NK-92 treated with Interleukin-12 subunit alpha and Interleukin-12 subunit beta, amount 100 ng/mL, for 24 hours (cell line): ENCODE results near the gene CTRL.

Experiments used
- DNase-seq: peaks from one replicate; lab custom pipeline; 2025; lab: John Stamatoyannopoulos, UW

CTRL gene

DNA sequence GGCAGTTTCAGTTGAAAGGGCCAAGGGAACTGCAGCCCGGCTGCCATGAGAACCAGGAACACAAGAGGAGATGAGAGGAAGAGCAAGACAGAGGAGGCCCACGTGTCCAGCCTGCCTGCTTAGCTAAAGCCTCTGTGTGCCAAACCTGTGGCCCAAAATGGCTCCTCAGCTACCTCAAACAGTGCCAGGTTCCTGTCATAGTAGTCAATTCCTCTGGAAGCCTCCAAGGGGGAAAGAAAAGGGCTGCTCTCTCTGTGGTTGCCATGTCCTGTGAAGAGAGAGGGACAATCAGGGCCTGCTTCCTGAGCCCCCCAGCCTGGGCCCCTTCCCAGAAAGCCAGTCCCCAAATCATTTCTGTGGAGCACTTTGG lies 31.6 kb upstream of the CTRL start:
- no peak for DNase-seq

GRCh38 chr16:67962135-67962534 lies 30.5 kb upstream of the CTRL start:
- no peak for DNase-seq

DNA sequence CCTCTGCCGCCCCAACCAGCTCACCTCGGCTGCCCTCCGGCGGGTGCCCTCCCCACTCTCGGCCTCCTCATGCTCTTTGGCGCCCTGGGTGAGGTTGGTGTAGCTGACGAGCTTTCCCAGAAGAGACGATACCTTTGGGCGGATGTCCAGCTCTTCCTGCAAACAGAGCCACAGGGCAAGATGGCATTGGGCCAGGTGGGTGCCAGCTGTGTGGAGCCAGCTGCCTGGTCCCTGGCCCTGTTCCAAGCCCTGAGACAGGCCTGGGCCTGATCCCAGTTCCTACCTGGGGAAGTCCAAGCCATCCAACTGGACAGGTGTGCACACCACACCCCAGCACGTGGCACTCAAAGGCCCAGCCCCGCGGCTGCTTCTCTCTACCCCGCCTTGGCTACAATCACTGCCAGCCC lies 29.9 kb upstream of the CTRL start:
- DNase-seq = no peak

DNA sequence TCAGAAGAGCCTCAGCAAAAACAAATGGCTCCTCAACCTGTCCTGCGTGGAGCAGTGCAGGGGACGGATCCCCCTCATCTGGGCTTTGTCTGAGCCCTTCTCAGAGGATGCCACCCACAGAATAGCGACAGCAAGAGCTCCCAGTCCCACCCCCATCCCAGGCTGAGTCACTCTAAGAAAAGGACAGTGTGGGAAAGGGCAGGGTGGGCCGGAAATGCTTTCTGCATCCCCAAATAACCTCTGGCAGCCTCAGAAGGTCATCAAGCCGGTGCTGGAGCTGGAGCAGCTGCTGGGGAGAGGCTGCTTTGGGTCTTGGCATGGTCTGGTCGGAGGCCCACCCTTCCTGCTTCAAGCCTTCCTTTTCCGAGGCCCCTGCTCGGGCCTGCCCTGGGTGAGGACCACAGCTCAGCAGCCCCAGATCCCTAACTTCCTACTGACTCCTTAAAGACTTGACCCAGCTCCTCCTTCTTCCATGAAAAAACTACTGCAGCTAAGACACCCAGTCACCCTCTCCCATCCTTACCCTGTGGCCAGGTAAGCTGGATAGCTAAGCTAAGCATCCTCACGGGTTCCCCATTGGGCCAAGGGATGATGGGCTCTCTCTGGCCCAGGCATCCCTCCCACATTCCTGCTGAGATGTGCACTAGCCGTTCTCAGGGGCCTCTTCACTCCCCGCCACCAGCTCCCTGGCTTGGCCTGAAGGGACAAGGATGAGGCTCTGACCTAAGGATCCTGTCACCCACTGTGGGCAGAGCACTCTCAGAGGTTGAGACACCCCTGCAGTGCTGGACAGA lies 28.1 kb upstream of the CTRL start:
- DNase-seq = no peak

- no peak for DNase-seq
Measured at GRCh38 chr16:67957622-67958021, 26.0 kb upstream of the CTRL start.

GRCh38 chr16:67954421-67955196 lies 22.9 kb upstream of the CTRL start:
- no peak for DNase-seq

DNA sequence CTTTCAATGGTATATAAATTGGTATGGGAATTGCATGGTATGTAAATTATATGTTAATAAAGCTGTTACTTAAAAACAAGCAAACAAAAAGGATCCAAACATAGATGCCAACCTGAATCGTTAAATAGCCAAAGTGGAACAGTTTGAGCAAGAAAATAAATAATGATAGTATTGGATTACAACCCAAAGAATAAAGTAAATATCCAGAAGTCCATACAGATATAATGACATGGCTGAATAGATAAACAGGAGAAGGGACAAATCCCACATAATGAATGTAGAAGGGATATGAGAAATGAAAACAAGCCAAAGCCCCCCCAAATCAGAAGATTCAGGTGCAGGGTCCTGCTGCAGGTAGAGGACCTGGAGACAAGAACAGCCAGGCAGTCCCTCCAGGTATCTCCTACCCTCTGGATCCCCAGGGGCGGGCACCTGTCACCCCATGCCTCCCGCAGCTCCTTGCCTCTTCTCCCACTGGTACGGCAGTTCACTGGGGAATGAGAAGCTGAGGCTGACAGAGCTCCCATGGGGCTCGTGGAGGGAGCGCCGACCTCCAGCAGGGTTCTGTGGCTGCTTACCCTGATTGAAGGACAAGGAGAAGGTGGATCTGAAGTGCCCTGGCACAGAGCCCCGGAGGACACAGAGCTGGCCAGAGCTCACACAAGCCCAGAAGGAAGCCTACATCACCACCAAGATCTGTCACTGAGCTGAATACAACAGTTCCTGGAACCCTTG lies 22.1 kb upstream of the CTRL start:
- DNase-seq = no peak

GRCh38 chr16:67951485-67951884 lies 19.8 kb upstream of the CTRL start:
- DNase-seq = no peak

- no peak for DNase-seq
Measured at GRCh38 chr16:67950335-67950843, 18.7 kb upstream of the CTRL start.

DNA sequence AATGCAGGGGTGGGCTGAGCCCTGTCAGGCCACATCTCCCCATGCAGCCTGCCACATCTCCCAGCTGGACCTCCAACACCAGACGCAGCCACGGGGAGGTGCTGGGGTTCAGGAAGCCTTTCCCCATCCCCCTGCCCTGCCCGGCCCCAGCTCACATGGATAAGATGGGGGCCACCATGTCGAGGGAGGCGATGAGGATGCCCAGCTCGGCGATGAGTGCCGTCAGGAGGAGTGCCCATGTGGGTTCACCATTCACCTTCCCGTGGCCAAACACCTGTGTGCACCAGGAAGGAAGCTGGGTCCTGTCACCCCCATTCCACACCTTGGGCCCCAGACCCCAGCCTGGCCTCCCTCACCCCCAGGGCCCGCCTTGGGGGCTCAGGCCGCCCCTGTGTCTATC lies 18.0 kb upstream of the CTRL start:
- DNase-seq = no peak

DNA sequence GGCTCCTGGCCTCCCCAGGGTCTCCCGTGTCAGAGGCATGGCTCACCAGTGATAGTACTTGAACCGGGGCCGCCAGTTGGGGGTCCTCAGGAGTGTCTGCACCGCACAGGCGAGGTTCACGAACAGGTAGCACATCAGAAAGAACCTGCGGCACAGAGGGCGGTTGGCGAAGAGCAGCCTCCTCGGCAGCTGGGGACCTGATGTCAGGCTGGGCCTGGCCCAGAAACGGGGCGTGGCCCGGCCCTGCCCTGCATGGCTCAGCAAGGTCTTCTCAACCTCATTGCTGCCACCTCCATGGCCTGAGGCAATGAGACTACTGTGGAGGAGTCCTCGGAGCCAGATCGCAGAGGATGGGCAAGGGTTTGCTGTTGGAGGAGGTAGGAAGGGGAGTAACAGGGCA lies 16.4 kb upstream of the CTRL start:
- no peak for DNase-seq

- no peak for DNase-seq
Measured at GRCh38 chr16:67946966-67947558, 15.4 kb upstream of the CTRL start.

DNA sequence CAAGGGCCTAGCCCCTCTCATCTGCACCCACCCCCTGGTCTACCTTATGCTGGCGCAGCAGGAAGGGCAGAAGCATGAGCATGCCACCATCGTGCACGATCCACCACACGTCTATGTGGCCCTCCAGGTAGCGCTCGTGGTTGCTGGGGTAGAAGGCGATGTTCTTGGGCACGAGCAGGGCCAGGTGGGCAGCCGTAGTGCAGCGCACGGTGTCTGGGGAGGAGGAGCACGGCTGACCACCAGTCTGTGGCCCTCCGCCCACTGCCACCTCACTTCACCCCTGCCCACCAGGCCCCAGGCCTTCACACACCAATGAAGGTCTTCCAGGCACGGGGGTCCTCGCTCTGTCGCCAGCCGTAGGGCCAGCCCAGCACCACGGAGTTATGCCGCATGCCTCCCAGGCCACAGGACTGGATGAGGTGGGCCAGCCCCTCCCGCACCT lies 14.5 kb upstream of the CTRL start:
- no peak for DNase-seq

GRCh38 chr16:67945392-67945933 lies 13.8 kb upstream of the CTRL start:
- no peak for DNase-seq

DNA sequence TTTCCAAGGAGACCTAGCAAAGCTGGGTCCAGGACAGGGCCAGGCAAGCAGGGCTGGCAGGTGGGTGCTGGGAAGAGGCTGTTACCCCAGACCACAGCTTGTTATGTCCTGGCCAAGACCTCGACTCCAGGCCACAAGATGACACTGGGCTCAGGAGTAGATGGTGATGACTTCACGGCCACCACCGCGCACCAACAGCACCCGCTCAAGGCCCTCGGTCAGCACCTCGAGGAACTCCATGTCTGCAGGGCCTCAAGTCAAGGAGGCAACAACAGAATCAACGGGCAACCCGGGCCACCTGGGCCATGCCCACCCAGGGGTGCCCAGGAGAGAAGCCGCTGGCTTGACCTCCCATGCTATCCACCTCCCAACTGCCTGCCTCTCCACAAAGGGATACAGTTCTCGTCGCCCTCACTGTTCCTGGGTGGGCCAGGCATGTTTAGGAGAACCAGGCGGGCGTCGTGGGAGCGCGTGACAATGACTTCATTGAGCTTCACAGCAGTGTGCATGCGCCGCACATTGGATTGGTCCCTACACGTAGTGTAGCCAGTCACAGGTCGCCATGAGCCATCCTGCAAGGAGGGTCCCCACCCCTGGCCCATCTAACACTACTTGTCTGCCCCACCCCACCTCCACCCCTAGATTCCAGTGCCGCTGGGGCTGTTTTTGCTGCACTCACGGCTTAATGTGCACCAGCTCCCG lies 13.2 kb upstream of the CTRL start:
- no peak for DNase-seq

DNA sequence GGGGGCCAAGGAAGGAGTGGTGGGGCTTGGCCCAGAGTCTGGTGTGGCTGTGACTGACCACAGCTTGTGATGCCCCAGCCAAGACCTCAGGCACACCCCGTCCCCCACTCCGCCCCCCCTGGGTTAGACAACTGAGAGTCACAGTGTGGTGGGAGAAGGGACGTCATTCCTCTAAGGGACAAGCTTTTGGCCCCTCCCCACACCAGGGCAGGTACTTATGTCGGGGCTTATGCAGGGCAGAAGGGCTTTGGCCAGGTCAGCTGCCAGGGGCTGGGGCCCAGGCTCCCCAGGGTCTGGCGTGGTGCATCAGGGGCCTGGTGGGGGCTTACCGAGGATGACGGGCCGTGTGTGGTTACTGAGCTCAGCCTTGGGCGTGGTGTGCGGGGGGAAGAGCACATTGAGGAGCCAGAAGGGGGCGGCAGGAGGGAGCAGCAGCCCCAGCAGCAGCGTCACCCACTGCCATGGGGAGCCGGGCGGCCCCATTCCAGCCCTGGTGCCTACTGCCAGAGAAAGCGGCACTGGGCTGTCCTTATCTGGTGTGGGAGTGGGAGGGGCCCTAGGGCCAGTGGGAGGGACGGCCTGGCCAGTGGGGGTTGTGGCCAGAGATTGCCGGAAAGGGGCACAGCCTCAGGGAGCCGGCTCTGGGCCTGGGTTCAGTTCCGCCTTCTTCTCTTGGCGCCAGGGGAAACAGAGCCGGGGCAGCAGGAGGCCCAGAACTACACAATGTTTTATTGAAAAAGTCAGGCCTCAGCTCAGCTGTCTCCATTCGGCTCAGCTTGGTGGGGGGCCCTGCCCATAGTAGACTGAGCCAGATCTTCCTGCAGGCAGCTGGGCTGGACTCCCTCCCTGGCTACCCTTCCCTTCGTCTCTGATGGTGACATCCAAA lies 12.2 kb upstream of the CTRL start, which contains the start of gene LCAT:
Gene LCAT, minus strand, starts transcription at position 502 of the 886 bp plus-strand sequence. Its CDS starts 19 bp downstream, at position 483.
- DNase-seq = no peak

- no peak for DNase-seq
Measured at GRCh38 chr16:67943256-67943618, 11.6 kb upstream of the CTRL start.

GRCh38 chr16:67942510-67943255 lies 11.0 kb upstream of the CTRL start:
- no peak for DNase-seq

DNA sequence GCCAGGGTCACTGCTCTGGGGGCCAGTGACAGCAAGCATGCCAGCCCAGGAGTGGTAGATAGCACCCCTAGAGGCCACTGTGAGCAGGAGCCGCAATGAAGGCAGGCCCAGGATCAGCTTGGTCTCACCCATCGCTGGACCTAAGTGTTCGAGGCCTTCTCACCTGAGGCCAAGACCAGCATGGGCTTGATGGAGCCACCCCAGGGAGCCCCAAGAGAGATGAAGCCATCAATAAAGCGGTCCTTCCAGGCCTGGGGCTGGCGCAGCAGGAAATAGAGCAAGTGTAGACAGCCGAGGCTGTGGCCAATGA lies 10.5 kb upstream of the CTRL start:
- DNase-seq = no peak
